GM21381 (cell line): ENCODE measurements around the gene DAB1.
"Not testable (repeated sequence)": the region's sequence is repeated elsewhere in the genome, so short reads cannot be mapped to it uniquely, and the experiment has no call there.

Source experiments
- ATAC-seq: cut with Tn5 transposase; IDR thresholded peaks from one replicate; pipeline ENCODE4 v1.9.1; 2021; ENCODE audit warnings: mild to moderate bottlenecking, moderate library complexity; ENCODE audit not compliant: unreplicated experiment

The DAB1 gene

GRCh38 chr1:57232500-57232899 lies 191.4 kb downstream of the DAB1 start:
- ATAC-seq: no peak

GRCh38 chr1:57229998-57230397 lies 193.9 kb downstream of the DAB1 start:
- ATAC-seq: no peak

GRCh38 chr1:57229076-57229475 lies 194.8 kb downstream of the DAB1 start:
- no peak for ATAC-seq

- no peak for ATAC-seq
Observed at GRCh38 chr1:57222801-57223200, 201.1 kb downstream of the DAB1 start.

- ATAC-seq: no peak
Observed at GRCh38 chr1:57222307-57222706, 201.6 kb downstream of the DAB1 start.

GRCh38 chr1:57220905-57221304 lies 203.0 kb downstream of the DAB1 start:
- ATAC-seq: not testable (repeated sequence)

GRCh38 chr1:57218487-57219079 lies 205.3 kb downstream of the DAB1 start:
- ATAC-seq: no peak

- ATAC-seq: no peak
Observed at GRCh38 chr1:57217905-57218304, 206.0 kb downstream of the DAB1 start.

GRCh38 chr1:57214951-57215575 lies 208.8 kb downstream of the DAB1 start:
- ATAC-seq: no peak

- no peak for ATAC-seq
Observed at GRCh38 chr1:57210881-57211280, 213.0 kb downstream of the DAB1 start.

GRCh38 chr1:57209495-57209894 lies 214.4 kb downstream of the DAB1 start:
- ATAC-seq: no peak

GRCh38 chr1:57208741-57209302 lies 215.0 kb downstream of the DAB1 start:
- no peak for ATAC-seq

GRCh38 chr1:57206038-57206437 lies 217.8 kb downstream of the DAB1 start:
- ATAC-seq: no peak

- ATAC-seq: no peak
Observed at GRCh38 chr1:57204942-57205787, 218.7 kb downstream of the DAB1 start.

GRCh38 chr1:57204091-57204490 lies 219.8 kb downstream of the DAB1 start:
- no peak for ATAC-seq

- ATAC-seq: no peak
Observed at GRCh38 chr1:57202241-57202640, 221.6 kb downstream of the DAB1 start.

GRCh38 chr1:57198912-57199311 lies 224.9 kb downstream of the DAB1 start:
- ATAC-seq: no peak

- no peak for ATAC-seq
Observed at GRCh38 chr1:57195436-57195941, 228.4 kb downstream of the DAB1 start.

GRCh38 chr1:57192222-57192621 lies 231.6 kb downstream of the DAB1 start:
- ATAC-seq: no peak

- ATAC-seq: no peak
Observed at GRCh38 chr1:57190898-57191297, 233.0 kb downstream of the DAB1 start.

GRCh38 chr1:57188168-57188567 lies 235.7 kb downstream of the DAB1 start:
- no peak for ATAC-seq
